NB4 (cell line): ENCODE results near the gene PSMG3.

ENCODE experiments used
- MYC ChIP-seq: IDR thresholded peaks from 2 replicates; pipeline ENCODE4 v1.6.1; 2011; ENCODE audit warnings: low read depth, low read length
- POLR2A ChIP-seq: IDR thresholded peaks from 2 replicates; pipeline ENCODE4 v1.6.1; 2011; ENCODE audit warnings: mild to moderate bottlenecking; ENCODE audit not compliant: insufficient read length; ENCODE audit errors: extremely low read depth
- TF ChIP-seq, protein P1 (sequence below): IDR thresholded peaks from one replicate; pipeline ENCODE4 v1.5.1; 2012; ENCODE audit warnings: low read depth, low read length
- TF ChIP-seq, protein P2 (sequence below): IDR thresholded peaks from 2 replicates; pipeline ENCODE4 v1.6.1; 2011; ENCODE audit warnings: low read depth, low read length

DNA sequence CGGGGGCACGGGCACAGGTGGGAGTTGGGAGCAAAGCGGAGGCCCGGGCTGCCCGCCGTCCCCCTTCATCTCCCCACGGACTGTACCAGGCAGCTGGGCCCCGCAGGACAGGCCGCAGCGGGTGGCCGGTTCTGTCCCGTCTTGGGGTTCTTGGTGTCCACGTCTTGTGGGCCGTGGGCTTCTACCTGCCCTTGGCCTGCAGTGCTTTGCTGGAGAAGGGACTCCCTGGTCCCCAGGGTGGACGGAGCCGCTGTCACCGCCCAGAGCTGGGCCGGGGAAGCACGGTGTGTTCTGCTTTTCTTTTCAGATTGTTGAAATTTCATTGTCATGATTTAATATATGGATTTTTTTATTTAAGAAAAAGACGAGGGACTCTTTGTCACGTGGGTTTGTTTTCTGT lies 27.5 kb downstream of the PSMG3 start:
- TF ChIP-seq, protein P1, sequence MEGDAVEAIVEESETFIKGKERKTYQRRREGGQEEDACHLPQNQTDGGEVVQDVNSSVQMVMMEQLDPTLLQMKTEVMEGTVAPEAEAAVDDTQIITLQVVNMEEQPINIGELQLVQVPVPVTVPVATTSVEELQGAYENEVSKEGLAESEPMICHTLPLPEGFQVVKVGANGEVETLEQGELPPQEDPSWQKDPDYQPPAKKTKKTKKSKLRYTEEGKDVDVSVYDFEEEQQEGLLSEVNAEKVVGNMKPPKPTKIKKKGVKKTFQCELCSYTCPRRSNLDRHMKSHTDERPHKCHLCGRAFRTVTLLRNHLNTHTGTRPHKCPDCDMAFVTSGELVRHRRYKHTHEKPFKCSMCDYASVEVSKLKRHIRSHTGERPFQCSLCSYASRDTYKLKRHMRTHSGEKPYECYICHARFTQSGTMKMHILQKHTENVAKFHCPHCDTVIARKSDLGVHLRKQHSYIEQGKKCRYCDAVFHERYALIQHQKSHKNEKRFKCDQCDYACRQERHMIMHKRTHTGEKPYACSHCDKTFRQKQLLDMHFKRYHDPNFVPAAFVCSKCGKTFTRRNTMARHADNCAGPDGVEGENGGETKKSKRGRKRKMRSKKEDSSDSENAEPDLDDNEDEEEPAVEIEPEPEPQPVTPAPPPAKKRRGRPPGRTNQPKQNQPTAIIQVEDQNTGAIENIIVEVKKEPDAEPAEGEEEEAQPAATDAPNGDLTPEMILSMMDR, result no peak
- TF ChIP-seq POLR2A (no peak), MYC (no peak)
- TF ChIP-seq, protein P2, sequence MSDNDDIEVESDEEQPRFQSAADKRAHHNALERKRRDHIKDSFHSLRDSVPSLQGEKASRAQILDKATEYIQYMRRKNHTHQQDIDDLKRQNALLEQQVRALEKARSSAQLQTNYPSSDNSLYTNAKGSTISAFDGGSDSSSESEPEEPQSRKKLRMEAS, result no peak
